GM10266 (cell line): ENCODE data around the gene MCM10.
A peak's percentile ranks its signal among the peaks of the same experiment; 100 is the strongest.
"Not testable (repeated sequence)": the region's sequence is repeated elsewhere in the genome, so short reads cannot be mapped to it uniquely, and the experiment has no call there.

Experiments
- DNase-seq: peaks from one replicate; pipeline ENCODE4 v3.0.0; 2012; ENCODE audit errors: extremely low spot score
- TF ChIP-seq, protein P1 (sequence below): IDR thresholded peaks from 2 replicates; pipeline ENCODE4 v1.5.1; 2012; ENCODE audit warnings: mild to moderate bottlenecking, low read depth; ENCODE audit not compliant: control insufficient read depth, insufficient read depth; ENCODE audit errors: missing control alignments

MCM10 gene

DNA sequence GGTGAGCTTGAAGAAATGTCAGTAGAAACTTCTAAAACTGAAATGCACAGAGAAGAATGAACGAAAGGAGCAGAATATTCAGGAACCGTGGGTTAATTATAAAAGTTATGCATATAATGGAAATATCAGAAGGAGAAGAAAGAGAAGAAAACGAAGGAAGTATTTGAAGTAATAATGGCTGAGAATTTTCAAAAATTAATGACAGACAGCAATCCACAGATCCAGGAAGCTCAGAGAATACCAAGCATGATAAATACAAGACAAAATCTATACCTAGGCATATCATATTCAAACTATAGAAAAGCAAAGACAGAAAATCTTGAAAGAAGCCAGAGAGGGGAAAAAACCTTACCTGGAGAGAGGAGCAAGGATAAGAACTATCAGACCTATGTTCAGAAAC is 16.5 kb upstream of the MCM10 start:
- TF ChIP-seq, protein P1, sequence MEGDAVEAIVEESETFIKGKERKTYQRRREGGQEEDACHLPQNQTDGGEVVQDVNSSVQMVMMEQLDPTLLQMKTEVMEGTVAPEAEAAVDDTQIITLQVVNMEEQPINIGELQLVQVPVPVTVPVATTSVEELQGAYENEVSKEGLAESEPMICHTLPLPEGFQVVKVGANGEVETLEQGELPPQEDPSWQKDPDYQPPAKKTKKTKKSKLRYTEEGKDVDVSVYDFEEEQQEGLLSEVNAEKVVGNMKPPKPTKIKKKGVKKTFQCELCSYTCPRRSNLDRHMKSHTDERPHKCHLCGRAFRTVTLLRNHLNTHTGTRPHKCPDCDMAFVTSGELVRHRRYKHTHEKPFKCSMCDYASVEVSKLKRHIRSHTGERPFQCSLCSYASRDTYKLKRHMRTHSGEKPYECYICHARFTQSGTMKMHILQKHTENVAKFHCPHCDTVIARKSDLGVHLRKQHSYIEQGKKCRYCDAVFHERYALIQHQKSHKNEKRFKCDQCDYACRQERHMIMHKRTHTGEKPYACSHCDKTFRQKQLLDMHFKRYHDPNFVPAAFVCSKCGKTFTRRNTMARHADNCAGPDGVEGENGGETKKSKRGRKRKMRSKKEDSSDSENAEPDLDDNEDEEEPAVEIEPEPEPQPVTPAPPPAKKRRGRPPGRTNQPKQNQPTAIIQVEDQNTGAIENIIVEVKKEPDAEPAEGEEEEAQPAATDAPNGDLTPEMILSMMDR, result no peak
- DNase-seq, result no peak

- DNase-seq, result no peak
These were observed 15.0 kb upstream of the MCM10 start for GRCh38 chr10:13146379-13146778.

DNA sequence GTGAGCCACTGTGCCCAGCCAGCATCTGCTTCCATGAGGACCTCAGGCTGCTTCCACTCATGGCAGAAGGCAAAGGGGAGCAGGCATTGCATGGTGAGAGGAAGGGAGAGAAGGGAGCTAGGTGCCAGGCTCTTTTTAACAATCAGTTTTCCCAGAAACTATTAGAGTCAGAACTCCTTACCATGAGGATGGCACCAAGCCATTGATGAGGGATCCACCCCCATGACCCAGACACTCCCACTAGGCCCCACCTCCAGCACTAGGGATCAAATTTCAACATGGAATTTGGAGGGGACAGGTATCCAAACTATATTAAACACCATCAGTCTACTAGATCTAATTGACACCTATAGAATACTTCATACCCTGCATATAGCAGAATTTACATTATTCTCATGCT is 14.2 kb upstream of the MCM10 start:
- no peak for DNase-seq
- TF ChIP-seq, protein P1, result no peak

More at GRCh38 chr10:13146379-13146778, 15.0 kb upstream of the MCM10 start:
- TF ChIP-seq, protein P1, result no peak

- TF ChIP-seq, protein P1, result no peak
These were observed 9.1 kb upstream of the MCM10 start for GRCh38 chr10:13152296-13152695.

GRCh38 chr10:13155860-13156259 is 5.5 kb upstream of the MCM10 start:
- not testable (repeated sequence) for DNase-seq

More at GRCh38 chr10:13152296-13152695, 9.1 kb upstream of the MCM10 start:
- no peak for DNase-seq

- DNase-seq, result no peak
These were observed 3.0 kb upstream of the MCM10 start for GRCh38 chr10:13158401-13158800.

DNA sequence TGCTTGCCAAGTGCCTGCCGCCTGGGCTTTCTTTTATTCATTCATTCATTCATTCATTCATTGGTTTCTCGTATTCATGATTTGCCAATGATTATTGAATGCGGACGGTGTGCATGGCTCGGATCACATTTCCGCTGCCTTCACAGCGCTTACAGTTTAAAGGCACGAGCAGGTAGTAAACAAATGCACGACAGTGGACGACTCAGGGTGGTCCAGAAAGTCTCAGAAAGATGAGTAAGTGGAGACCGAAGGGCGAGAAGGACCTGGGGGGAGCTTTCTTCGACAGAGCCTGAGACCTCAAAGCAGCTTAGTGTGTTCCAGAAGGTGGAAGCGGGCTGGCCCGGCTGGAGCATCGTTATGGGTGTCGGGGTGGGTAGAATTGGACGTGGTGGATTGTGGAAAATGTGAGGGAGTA is 506 bp downstream of the MCM10 start:
- DNase-seq, result peak; percentile 23
- TF ChIP-seq, protein P1, result no peak

More at GRCh38 chr10:13158401-13158800, 3.0 kb upstream of the MCM10 start:
- TF ChIP-seq, protein P1, result no peak

- DNase-seq, result no peak
- TF ChIP-seq, protein P1, result no peak
These were observed 2.5 kb downstream of the MCM10 start for GRCh38 chr10:13163859-13164258.
